HepG2 (cell line): ENCODE measurements around the gene RAB17. TPM values are rescaled to one million over a fixed set of nuclear protein-coding genes. Genes with fewer than 3 reads are reported as not detected.

ENCODE experiments used
- CBX2 ChIP-seq, 2 experiments: fragments of 200-600 bp in 1 of 2; sonication (generic); formaldehyde crosslinking in 1 of 2; IDR thresholded peaks; 2 replicates each; pipeline versions ENCODE4 v1.7.0 to v1.8.1; 2018 to 2022; ENCODE audit warnings: low read depth in 2 of 2, low read length in 1 of 2, mild to moderate bottlenecking in 1 of 2, missing genetic modification reagents in 1 of 2
- FOSL2 ChIP-seq: sonication (generic); formaldehyde crosslinking; IDR thresholded peaks from 2 replicates; pipeline ENCODE4 v1.4.0; 2020; ENCODE audit warnings: missing genetic modification reagents
- FOXK2 ChIP-seq: fragments of 450-650 bp; IDR thresholded peaks from 2 replicates; pipeline ENCODE4 v1.6.1; 2016
- MTA1 ChIP-seq: sonication (generic); formaldehyde crosslinking; IDR thresholded peaks from 2 replicates; pipeline ENCODE4 v1.4.0; 2020; ENCODE audit warnings: missing genetic modification reagents, mild to moderate bottlenecking, borderline replicate concordance
- NCOR1 ChIP-seq: fragments of 200-600 bp; sonication (generic); IDR thresholded peaks from 2 replicates; pipeline ENCODE4 v1.7.0; 2017; ENCODE audit warnings: antibody characterized with exemption, low read length, borderline replicate concordance
- NKX3-1 ChIP-seq: sonication (generic); formaldehyde crosslinking; IDR thresholded peaks from 2 replicates; pipeline ENCODE4 v1.5.0; 2020; ENCODE audit warnings: missing genetic modification reagents
- NRL ChIP-seq: sonication (generic); formaldehyde crosslinking; IDR thresholded peaks from 2 replicates; pipeline ENCODE4 v1.5.0; 2020; ENCODE audit warnings: missing genetic modification reagents, mild to moderate bottlenecking, moderate library complexity, borderline replicate concordance
- PITX1 ChIP-seq: sonication (generic); formaldehyde crosslinking; IDR thresholded peaks from 2 replicates; pipeline ENCODE4 v1.5.1; 2020; ENCODE audit warnings: mild to moderate bottlenecking, missing genetic modification reagents
- RXRB ChIP-seq: IDR thresholded peaks from 2 replicates; pipeline ENCODE4 v1.6.1; 2016; ENCODE audit warnings: borderline replicate concordance, missing genetic modification reagents, missing compliant biosample characterization
- THYN1 ChIP-seq: sonication (generic); formaldehyde crosslinking; IDR thresholded peaks from 2 replicates; pipeline ENCODE4 v1.8.1; 2023; ENCODE audit warnings: low read depth, mild to moderate bottlenecking, moderate library complexity, missing genetic modification reagents, borderline replicate concordance
- ZNF230 ChIP-seq: sonication (generic); formaldehyde crosslinking; IDR thresholded peaks from 2 replicates; pipeline ENCODE4 v1.4.0; 2020; ENCODE audit warnings: mild to moderate bottlenecking, missing genetic modification reagents
- ZNF329 ChIP-seq: sonication (generic); formaldehyde crosslinking; IDR thresholded peaks from 2 replicates; pipeline ENCODE4 v1.9.0; 2021; ENCODE audit warnings: low read depth, mild to moderate bottlenecking, missing genetic modification reagents
- ZNF7 ChIP-seq: IDR thresholded peaks from 2 replicates; pipeline ENCODE4 v1.6.1; 2016; ENCODE audit warnings: missing biosample characterization, missing genetic modification reagents
- polyA plus RNA-seq, 8 experiments: library from polyadenylated mRNA; depleted of rRNA in 3 of 8; stranded (reverse) in 7 of 8; unstranded in 1 of 8; fragments of >200 nt; fragmentation: Illumina TruSeq in 4 of 8; extraction: Trizol in 4 of 8; gene quantifications; 2 replicates each; pipeline versions ENCODE4 v1.2.1 to v1.2.3, GENCODE V29; 2011 to 2016; ENCODE audit warnings: low read depth in 4 of 8, missing spikeins in 1 of 8, mixed read lengths in 1 of 8; ENCODE audit not compliant: insufficient read depth in 1 of 8
- total RNA-seq, 5 experiments: library from RNA; depleted of rRNA; stranded (reverse); fragments of >200 nt; fragmentation: Illumina TruSeq; extraction: Trizol; gene quantifications; 2 replicates each; pipeline ENCODE4 v1.2.3, GENCODE V29; 2016; ENCODE audit warnings: low read depth in 1 of 5
- TF ChIP-seq, protein P1 (sequence below): sonication (generic); formaldehyde crosslinking; IDR thresholded peaks from 2 replicates; pipeline ENCODE4 v1.4.0; 2020; ENCODE audit warnings: missing genetic modification reagents
- TF ChIP-seq, protein P2 (sequence below): sonication (generic); formaldehyde crosslinking; IDR thresholded peaks from 2 replicates; pipeline ENCODE4 v1.8.1; 2023; ENCODE audit warnings: mild to moderate bottlenecking, missing genetic modification reagents, borderline replicate concordance
- TF ChIP-seq, protein P3 (sequence below): sonication (generic); formaldehyde crosslinking; IDR thresholded peaks from 2 replicates; pipeline ENCODE4 v1.8.1; 2023; ENCODE audit warnings: mild to moderate bottlenecking, inconsistent platforms, moderate library complexity, missing genetic modification reagents, borderline replicate concordance
- TF ChIP-seq, protein P4 (sequence below): sonication (generic); formaldehyde crosslinking; IDR thresholded peaks from 2 replicates; pipeline ENCODE4 v1.5.1; 2020; ENCODE audit warnings: missing genetic modification reagents, mild to moderate bottlenecking, borderline replicate concordance
- TF ChIP-seq, protein P5 (sequence below): sonication (generic); formaldehyde crosslinking; IDR thresholded peaks from 2 replicates; pipeline ENCODE4 v1.5.0; 2020; ENCODE audit warnings: mild to moderate bottlenecking, missing genetic modification reagents

The RAB17 gene
- total and polyA plus RNA-seq, 2 of the 13 experiments (the other 11 are each of a cell fraction or from before 2014, with no cell fraction given): 68.0 to 124 TPM

DNA sequence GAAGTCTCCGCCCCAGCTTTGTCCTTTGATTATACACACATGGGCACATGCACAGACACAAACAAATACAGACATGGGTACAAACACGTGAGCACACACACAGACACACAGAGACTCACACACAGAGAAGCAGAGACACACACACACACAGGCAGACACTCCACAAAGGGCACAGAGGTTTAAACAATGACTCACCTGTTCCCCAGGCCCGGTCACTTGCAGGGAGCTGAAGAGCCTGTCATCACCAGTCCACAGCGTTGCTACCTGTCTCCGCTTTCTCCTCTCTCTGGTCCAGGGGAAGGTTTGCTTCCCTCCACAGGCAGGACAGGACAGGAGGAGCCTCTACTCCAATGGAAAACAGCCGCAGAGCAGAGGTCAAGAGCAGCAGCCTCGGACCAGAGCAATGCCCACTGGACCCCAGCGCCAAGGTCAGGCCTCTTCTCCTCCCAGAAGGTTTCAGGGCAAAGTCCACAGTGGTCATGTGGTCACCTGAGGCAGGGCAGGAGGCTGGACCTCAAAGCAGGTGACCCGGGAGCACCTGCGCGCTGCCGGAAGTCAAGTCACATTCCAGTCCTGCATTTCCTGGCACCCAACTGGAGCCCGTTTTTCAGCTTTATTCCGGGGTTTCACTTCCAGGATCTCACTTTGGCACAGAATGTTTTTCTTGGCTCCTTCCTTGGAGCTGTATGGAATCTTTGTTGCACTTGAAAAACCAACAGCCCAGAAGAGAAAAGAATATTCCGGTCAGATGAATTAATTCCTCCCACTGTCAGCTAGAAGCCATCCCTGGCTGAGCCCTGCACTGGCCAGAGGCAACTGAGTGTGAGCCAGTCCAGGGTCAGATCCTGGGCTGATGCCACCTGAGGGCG is at the start of gene RAB17 (continued):
- no peak; the same call in 1 of the 2 replicates for TF ChIP-seq ZNF230 (CRISPR knock-in tag)
- TF ChIP-seq, protein P1, sequence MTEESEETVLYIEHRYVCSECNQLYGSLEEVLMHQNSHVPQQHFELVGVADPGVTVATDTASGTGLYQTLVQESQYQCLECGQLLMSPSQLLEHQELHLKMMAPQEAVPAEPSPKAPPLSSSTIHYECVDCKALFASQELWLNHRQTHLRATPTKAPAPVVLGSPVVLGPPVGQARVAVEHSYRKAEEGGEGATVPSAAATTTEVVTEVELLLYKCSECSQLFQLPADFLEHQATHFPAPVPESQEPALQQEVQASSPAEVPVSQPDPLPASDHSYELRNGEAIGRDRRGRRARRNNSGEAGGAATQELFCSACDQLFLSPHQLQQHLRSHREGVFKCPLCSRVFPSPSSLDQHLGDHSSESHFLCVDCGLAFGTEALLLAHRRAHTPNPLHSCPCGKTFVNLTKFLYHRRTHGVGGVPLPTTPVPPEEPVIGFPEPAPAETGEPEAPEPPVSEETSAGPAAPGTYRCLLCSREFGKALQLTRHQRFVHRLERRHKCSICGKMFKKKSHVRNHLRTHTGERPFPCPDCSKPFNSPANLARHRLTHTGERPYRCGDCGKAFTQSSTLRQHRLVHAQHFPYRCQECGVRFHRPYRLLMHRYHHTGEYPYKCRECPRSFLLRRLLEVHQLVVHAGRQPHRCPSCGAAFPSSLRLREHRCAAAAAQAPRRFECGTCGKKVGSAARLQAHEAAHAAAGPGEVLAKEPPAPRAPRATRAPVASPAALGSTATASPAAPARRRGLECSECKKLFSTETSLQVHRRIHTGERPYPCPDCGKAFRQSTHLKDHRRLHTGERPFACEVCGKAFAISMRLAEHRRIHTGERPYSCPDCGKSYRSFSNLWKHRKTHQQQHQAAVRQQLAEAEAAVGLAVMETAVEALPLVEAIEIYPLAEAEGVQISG (CRISPR knock-in tag): peak; percentile 88
- no peak for TF ChIP-seq ZNF329 (CRISPR knock-in tag)
- TF ChIP-seq, protein P2, sequence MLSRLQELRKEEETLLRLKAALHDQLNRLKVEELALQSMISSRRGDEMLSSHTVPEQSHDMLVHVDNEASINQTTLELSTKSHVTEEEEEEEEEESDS (CRISPR knock-in tag): 0 out of 2 replicates have a peak, but pooled peaks have one; percentile 15
- TF ChIP-seq NCOR1: peak; percentile 99
- no peak for TF ChIP-seq THYN1 (CRISPR knock-in tag)
- TF ChIP-seq, protein P3, sequence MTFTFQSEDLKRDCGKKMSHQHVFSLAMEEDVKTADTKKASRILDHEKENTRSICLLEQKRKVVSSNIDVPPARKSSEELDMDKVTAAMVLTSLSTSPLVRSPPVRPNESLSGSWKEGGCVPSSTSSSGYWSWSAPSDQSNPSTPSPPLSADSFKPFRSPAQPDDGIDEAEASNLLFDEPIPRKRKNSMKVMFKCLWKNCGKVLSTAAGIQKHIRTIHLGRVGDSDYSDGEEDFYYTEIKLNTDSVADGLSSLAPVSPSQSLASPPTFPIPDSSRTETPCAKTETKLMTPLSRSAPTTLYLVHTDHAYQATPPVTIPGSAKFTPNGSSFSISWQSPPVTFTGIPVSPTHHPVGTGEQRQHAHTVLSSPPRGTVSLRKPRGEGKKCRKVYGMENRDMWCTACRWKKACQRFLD: no peak
- TF ChIP-seq FOXK2: peak; percentile 67; the same call in 1 of the 2 replicates
- TF ChIP-seq, protein P4, sequence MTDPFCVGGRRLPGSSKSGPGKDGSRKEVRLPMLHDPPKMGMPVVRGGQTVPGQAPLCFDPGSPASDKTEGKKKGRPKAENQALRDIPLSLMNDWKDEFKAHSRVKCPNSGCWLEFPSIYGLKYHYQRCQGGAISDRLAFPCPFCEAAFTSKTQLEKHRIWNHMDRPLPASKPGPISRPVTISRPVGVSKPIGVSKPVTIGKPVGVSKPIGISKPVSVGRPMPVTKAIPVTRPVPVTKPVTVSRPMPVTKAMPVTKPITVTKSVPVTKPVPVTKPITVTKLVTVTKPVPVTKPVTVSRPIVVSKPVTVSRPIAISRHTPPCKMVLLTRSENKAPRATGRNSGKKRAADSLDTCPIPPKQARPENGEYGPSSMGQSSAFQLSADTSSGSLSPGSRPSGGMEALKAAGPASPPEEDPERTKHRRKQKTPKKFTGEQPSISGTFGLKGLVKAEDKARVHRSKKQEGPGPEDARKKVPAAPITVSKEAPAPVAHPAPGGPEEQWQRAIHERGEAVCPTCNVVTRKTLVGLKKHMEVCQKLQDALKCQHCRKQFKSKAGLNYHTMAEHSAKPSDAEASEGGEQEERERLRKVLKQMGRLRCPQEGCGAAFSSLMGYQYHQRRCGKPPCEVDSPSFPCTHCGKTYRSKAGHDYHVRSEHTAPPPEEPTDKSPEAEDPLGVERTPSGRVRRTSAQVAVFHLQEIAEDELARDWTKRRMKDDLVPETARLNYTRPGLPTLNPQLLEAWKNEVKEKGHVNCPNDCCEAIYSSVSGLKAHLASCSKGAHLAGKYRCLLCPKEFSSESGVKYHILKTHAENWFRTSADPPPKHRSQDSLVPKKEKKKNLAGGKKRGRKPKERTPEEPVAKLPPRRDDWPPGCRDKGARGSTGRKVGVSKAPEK (CRISPR knock-in tag): peak; percentile 66
- TF ChIP-seq FOSL2: peak; percentile 93
- no peak for TF ChIP-seq CBX2 (IDR thresholded peaks at IDR 0.05; ENCODE audit: low read depth, low read length)
- no peak; the same call in 1 of the 2 replicates for TF ChIP-seq CBX2 (CRISPR knock-in tag; IDR thresholded peaks at IDR 0.05; ENCODE audit: low read depth)
- TF ChIP-seq PITX1 (CRISPR knock-in tag): peak; percentile 79; the same call in 1 of the 2 replicates
- peak; percentile 100 for TF ChIP-seq MTA1 (CRISPR knock-in tag)
- TF ChIP-seq NRL (CRISPR knock-in tag): peak; percentile 79
- peak; percentile 96 for TF ChIP-seq RXRB (CRISPR knock-in tag)
- TF ChIP-seq ZNF7 (CRISPR knock-in tag): peak; percentile 21; the same call in 1 of the 2 replicates
- TF ChIP-seq, protein P5, sequence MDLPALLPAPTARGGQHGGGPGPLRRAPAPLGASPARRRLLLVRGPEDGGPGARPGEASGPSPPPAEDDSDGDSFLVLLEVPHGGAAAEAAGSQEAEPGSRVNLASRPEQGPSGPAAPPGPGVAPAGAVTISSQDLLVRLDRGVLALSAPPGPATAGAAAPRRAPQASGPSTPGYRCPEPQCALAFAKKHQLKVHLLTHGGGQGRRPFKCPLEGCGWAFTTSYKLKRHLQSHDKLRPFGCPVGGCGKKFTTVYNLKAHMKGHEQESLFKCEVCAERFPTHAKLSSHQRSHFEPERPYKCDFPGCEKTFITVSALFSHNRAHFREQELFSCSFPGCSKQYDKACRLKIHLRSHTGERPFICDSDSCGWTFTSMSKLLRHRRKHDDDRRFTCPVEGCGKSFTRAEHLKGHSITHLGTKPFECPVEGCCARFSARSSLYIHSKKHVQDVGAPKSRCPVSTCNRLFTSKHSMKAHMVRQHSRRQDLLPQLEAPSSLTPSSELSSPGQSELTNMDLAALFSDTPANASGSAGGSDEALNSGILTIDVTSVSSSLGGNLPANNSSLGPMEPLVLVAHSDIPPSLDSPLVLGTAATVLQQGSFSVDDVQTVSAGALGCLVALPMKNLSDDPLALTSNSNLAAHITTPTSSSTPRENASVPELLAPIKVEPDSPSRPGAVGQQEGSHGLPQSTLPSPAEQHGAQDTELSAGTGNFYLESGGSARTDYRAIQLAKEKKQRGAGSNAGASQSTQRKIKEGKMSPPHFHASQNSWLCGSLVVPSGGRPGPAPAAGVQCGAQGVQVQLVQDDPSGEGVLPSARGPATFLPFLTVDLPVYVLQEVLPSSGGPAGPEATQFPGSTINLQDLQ: peak; percentile 80; the same call in 1 of the 2 replicates
- TF ChIP-seq NKX3-1 (CRISPR knock-in tag): peak; percentile 84; the same call in 1 of the 2 replicates
